Measurements from ENCODE around the gene APOLD1.
"Not testable (repeated sequence)": the region's sequence is repeated elsewhere in the genome, so short reads cannot be mapped to it uniquely, and the experiment has no call there.

GRCh38 chr12:12839439-12839838 is 54.0 kb downstream of the APOLD1 start:
- TF ChIP-seq CTCF (IDR thresholded peaks at IDR 0.05; ENCODE audit: insufficient read depth, low read length); POLR2AphosphoS5 (IDR thresholded peaks at IDR 0.05; ENCODE audit: low read depth); GABPA (IDR thresholded peaks at IDR 0.05; ENCODE audit: low read depth); SPI1 (IDR thresholded peaks at IDR 0.05; ENCODE audit: borderline replicate concordance, low read depth); REST (IDR thresholded peaks at IDR 0.05; ENCODE audit: insufficient replicate concordance, low read depth): not testable (repeated sequence)

All from HL-60 (cell line).